Tibial nerve (tissue), 4 donors: ENCODE results near the gene RAE1. TPM values are rescaled to one million over a fixed set of nuclear protein-coding genes. Genes with fewer than 3 reads are reported as not detected.

Experiments
- DNase-seq, 2 donors: peaks; one replicate each; pipeline ENCODE4 v3.0.0-alpha.2; 2019; ENCODE audit warnings: low spot score in 2 of 2
- H3K27ac ChIP-seq, 4 donors: fragments of 200-600 bp; sonication (generic) in 3 of 4; one replicate each; pipeline ENCODE4 v1.5.1; 2017 to 2019; ENCODE audit warnings: mild to moderate bottlenecking in 1 of 4
- H3K27me3 ChIP-seq, 2 donors: fragments of 200-600 bp; sonication (generic) in 1 of 2; one replicate each; pipeline versions ENCODE4 v1.5.1 to v1.6.0; 2017 to 2019
- H3K36me3 ChIP-seq, 3 donors: fragments of 200-600 bp; sonication (generic); one replicate each; pipeline ENCODE4 v1.5.1; 2018 to 2019
- H3K4me1 ChIP-seq, 4 donors: fragments of 200-600 bp; sonication (generic) in 3 of 4; one replicate each; pipeline ENCODE4 v1.5.1; 2017 to 2019
- H3K4me3 ChIP-seq, 4 donors: fragments of 200-600 bp; sonication (generic) in 3 of 4; one replicate each; pipeline ENCODE4 v1.5.1; 2017 to 2019; ENCODE audit warnings: mild to moderate bottlenecking in 1 of 4, moderate library complexity in 1 of 4
- H3K9me3 ChIP-seq, 4 donors: fragments of 200-600 bp; sonication (generic) in 3 of 4; one replicate each; pipeline ENCODE4 v1.5.1; 2017 to 2019
- EP300 ChIP-seq, 2 donors: sonication (generic); formaldehyde crosslinking; IDR thresholded peaks; one replicate each; pipeline ENCODE4 v1.6.1; 2017; ENCODE audit warnings: antibody characterized with exemption in 2 of 2, mild to moderate bottlenecking in 1 of 2
- POLR2A ChIP-seq, 2 donors: fragments of 450-650 bp; IDR thresholded peaks; one replicate each; pipeline ENCODE4 v1.6.1; 2017; ENCODE audit warnings: antibody characterized with exemption in 2 of 2, mild to moderate bottlenecking in 2 of 2, moderate library complexity in 2 of 2
- WGBS, 2 donors: methylation state at CpG; one replicate each; pipeline ENCODE4 v1.1.5; 2018; 5-methylcytosine and 5-hydroxymethylcytosine counted together
- total RNA-seq, 4 donors: library from RNA; depleted of rRNA; stranded (reverse); fragments of >200 nt; gene quantifications; one replicate each; pipeline ENCODE4 v1.1.0, GENCODE V29; 2016
- TF ChIP-seq, protein P1 (sequence below), 5 experiments: fragments of 200-600 bp in 3 of 5; fragments of 450-650 bp in 2 of 5; sonication (generic) in 3 of 5; IDR thresholded peaks; one replicate each; pipeline ENCODE4 v1.5.1; 2016 to 2019; ENCODE audit warnings: antibody characterized with exemption in 5 of 5, mild to moderate bottlenecking in 3 of 5, moderate library complexity in 2 of 5

Gene RAE1
- total RNA-seq, 4 donors from 2014 or later, result 12.6 to 20.9 (median 19.0) TPM

GRCh38 chr20:57326667-57327455 lies 24.2 kb upstream of the RAE1 start:
- Histone ChIP-seq H3K4me1 (peaks cover 0 to 5% (median 0%) of the 10 kb centered on the region in 4 donors), H3K36me3 (no peaks in the 10 kb centered on the region), H3K4me3 (no peak overlapping the region), H3K27me3 (peaks cover 0 to 8% of the 10 kb centered on the region in 2 donors), H3K9me3 (no peaks in the 10 kb centered on the region), H3K27ac (no peak overlapping the region)
- TF ChIP-seq POLR2A (IDR thresholded peaks at IDR 0.05) (no peak), EP300 (IDR thresholded peaks at IDR 0.05) (no peak)
- TF ChIP-seq, protein P1, sequence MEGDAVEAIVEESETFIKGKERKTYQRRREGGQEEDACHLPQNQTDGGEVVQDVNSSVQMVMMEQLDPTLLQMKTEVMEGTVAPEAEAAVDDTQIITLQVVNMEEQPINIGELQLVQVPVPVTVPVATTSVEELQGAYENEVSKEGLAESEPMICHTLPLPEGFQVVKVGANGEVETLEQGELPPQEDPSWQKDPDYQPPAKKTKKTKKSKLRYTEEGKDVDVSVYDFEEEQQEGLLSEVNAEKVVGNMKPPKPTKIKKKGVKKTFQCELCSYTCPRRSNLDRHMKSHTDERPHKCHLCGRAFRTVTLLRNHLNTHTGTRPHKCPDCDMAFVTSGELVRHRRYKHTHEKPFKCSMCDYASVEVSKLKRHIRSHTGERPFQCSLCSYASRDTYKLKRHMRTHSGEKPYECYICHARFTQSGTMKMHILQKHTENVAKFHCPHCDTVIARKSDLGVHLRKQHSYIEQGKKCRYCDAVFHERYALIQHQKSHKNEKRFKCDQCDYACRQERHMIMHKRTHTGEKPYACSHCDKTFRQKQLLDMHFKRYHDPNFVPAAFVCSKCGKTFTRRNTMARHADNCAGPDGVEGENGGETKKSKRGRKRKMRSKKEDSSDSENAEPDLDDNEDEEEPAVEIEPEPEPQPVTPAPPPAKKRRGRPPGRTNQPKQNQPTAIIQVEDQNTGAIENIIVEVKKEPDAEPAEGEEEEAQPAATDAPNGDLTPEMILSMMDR (IDR thresholded peaks at IDR 0.05), result no peak
- WGBS, 2 donors, result 67 to 71% methylated on average over 8 of the region's 8 CpGs
- no peak for DNase-seq

- TF ChIP-seq, protein P1 (IDR thresholded peaks at IDR 0.05), result no peak
- no peak for TF ChIP-seq EP300 (IDR thresholded peaks at IDR 0.05)
- peaks cover 0 to 8% of the 10 kb centered on the region in 2 donors for H3K27me3 ChIP-seq
- WGBS, 2 donors, result 74% methylated on average over 6 of the region's 6 CpGs
- H3K27ac ChIP-seq, result no peak overlapping the region
- no peaks in the 10 kb centered on the region for H3K36me3 ChIP-seq
- no peak for DNase-seq
- no peaks in the 10 kb centered on the region for H3K9me3 ChIP-seq
- peaks cover 0 to 5% (median 0%) of the 10 kb centered on the region in 4 donors for H3K4me1 ChIP-seq
- no peak overlapping the region for H3K4me3 ChIP-seq
Measured at GRCh38 chr20:57327820-57328219, 23.2 kb upstream of the RAE1 start.

GRCh38 chr20:57329608-57330221 lies 21.3 kb upstream of the RAE1 start, which contains the start of gene SPO11:
Gene SPO11 (plus strand): TSS chr20:57329803. CDS start chr20:57329868, 65 bp downstream.
- no peak within 1 kb of the TSS for H3K4me3 ChIP-seq
- DNase-seq, result no peak
- TF ChIP-seq, protein P1 (IDR thresholded peaks at IDR 0.05), result peak in 3 of 5 experiments; percentile 7 to 27 (median 15)
- no peak for TF ChIP-seq EP300 (IDR thresholded peaks at IDR 0.05)
- no peak for TF ChIP-seq POLR2A (IDR thresholded peaks at IDR 0.05)
- peaks cover 0 to 13% of the 10 kb centered on the region in 2 donors for H3K27me3 ChIP-seq
- peak within 1 kb of the TSS in 2 of 4 donors; percentile 45 to 54 for H3K27ac ChIP-seq
- no peaks in the 10 kb centered on the region for H3K9me3 ChIP-seq
- no peaks in the 10 kb centered on the region for H3K4me1 ChIP-seq
- H3K36me3 ChIP-seq, result no peaks in the 10 kb centered on the region
- WGBS, 2 donors, result 71 to 73% methylated on average over 35 to 38 of the region's 40 CpGs

DNA sequence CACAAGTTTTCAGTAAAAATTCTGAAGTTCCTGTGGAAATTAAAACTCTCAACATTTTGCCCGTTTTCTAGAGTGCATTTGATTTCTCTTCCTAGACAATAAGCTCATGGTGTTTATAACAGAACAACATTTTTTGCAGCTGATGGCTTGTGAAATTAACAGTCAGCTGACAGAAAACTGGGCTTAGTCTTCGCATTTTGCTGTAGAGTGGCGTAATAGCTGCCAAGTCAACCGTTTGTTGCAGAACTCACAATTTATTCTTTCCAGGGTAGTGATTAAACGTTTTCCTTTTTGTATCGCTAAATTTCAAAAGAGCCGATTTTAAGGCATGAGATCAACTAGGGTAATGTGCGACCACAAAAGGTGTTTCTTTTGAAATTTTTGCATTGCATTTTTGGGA lies 20.1 kb upstream of the RAE1 start:
- no peaks in the 10 kb centered on the region for H3K4me1 ChIP-seq
- peaks cover 0 to 13% of the 10 kb centered on the region in 2 donors for H3K27me3 ChIP-seq
- H3K36me3 ChIP-seq, result no peaks in the 10 kb centered on the region
- DNase-seq, result no peak
- H3K4me3 ChIP-seq, result no peak overlapping the region
- no peaks in the 10 kb centered on the region for H3K9me3 ChIP-seq
- TF ChIP-seq, protein P1 (IDR thresholded peaks at IDR 0.05), result no peak
- TF ChIP-seq POLR2A (IDR thresholded peaks at IDR 0.05), result peak in 1 of 2 donors; percentile 28
- peak; percentile 44 to 75 for TF ChIP-seq EP300 (IDR thresholded peaks at IDR 0.05)
- 44 to 45% methylated on average over 8 of the region's 8 CpGs for WGBS, 2 donors
- peak overlapping the region in 2 of 4 donors; percentile 45 to 54 for H3K27ac ChIP-seq
